Activated CD8-positive, alpha-beta memory T cell treated with anti-CD3 and anti-CD28 coated beads, Interleukin-2, amount 50 U/mL, for 1 hour (primary cell): Measurements from ENCODE around the gene SEMA4G.

Experiments
- DNase-seq: peaks from one replicate; pipeline ENCODE4 v3.0.0-alpha.2; 2020; ENCODE audit errors: extremely low read depth

Gene SEMA4G

GRCh38 chr10:101005869-101006567, 36.7 kb downstream of the SEMA4G start:
- no peak for DNase-seq

GRCh38 chr10:101006593-101007098, 37.3 kb downstream of the SEMA4G start:
- no peak for DNase-seq

GRCh38 chr10:101007099-101007711, 37.9 kb downstream of the SEMA4G start:
- no peak for DNase-seq

GRCh38 chr10:101007915-101008822, 38.9 kb downstream of the SEMA4G start:
- DNase-seq = no peak

GRCh38 chr10:101008823-101009423, 39.6 kb downstream of the SEMA4G start:
- DNase-seq = no peak

GRCh38 chr10:101010329-101010728, 41.0 kb downstream of the SEMA4G start:
- no peak for DNase-seq

- DNase-seq = no peak
Observed at GRCh38 chr10:101011517-101012423, 42.5 kb downstream of the SEMA4G start.

- DNase-seq = peak; percentile 53
Observed at GRCh38 chr10:101012525-101013364, 43.4 kb downstream of the SEMA4G start.

- DNase-seq = no peak
Observed at GRCh38 chr10:101013365-101013825, 44.1 kb downstream of the SEMA4G start.

- no peak for DNase-seq
Observed at GRCh38 chr10:101014230-101014884, 45.1 kb downstream of the SEMA4G start.

GRCh38 chr10:101014966-101015581, 45.8 kb downstream of the SEMA4G start:
- no peak for DNase-seq

GRCh38 chr10:101015582-101015973, 46.3 kb downstream of the SEMA4G start:
- no peak for DNase-seq

- no peak for DNase-seq
Observed at GRCh38 chr10:101016814-101017213, 47.5 kb downstream of the SEMA4G start.

GRCh38 chr10:101018118-101018599, 48.9 kb downstream of the SEMA4G start:
- DNase-seq = no peak

- DNase-seq = peak; percentile 36
Observed at GRCh38 chr10:101018600-101019439, 49.5 kb downstream of the SEMA4G start.
